ENCODE measurements around the gene DDX20.

Gene DDX20

DNA sequence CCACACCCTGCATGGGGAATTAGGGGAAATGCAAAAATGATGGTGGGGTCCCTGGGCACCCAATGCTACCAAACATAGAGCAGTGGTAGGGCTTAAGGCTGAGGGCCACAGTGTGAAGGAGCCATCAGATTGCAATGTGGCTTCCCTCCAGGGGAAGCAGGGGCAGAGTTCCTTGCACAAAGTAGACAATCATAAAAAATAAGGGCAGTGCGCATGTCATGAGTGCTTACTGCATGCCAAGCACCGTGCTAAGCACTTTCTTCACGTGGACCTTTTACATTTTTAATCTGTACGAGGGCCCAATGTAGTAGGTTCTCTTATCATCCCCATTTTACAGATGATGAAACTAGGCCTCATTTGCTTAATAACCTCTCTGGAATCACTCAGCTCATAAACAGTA lies 56.6 kb downstream of the DDX20 start:
- TF ChIP-seq, protein P1, sequence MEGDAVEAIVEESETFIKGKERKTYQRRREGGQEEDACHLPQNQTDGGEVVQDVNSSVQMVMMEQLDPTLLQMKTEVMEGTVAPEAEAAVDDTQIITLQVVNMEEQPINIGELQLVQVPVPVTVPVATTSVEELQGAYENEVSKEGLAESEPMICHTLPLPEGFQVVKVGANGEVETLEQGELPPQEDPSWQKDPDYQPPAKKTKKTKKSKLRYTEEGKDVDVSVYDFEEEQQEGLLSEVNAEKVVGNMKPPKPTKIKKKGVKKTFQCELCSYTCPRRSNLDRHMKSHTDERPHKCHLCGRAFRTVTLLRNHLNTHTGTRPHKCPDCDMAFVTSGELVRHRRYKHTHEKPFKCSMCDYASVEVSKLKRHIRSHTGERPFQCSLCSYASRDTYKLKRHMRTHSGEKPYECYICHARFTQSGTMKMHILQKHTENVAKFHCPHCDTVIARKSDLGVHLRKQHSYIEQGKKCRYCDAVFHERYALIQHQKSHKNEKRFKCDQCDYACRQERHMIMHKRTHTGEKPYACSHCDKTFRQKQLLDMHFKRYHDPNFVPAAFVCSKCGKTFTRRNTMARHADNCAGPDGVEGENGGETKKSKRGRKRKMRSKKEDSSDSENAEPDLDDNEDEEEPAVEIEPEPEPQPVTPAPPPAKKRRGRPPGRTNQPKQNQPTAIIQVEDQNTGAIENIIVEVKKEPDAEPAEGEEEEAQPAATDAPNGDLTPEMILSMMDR (conservative IDR thresholded peaks at IDR 0.05; ENCODE audit: low read depth, low read length), result no peak

DNA sequence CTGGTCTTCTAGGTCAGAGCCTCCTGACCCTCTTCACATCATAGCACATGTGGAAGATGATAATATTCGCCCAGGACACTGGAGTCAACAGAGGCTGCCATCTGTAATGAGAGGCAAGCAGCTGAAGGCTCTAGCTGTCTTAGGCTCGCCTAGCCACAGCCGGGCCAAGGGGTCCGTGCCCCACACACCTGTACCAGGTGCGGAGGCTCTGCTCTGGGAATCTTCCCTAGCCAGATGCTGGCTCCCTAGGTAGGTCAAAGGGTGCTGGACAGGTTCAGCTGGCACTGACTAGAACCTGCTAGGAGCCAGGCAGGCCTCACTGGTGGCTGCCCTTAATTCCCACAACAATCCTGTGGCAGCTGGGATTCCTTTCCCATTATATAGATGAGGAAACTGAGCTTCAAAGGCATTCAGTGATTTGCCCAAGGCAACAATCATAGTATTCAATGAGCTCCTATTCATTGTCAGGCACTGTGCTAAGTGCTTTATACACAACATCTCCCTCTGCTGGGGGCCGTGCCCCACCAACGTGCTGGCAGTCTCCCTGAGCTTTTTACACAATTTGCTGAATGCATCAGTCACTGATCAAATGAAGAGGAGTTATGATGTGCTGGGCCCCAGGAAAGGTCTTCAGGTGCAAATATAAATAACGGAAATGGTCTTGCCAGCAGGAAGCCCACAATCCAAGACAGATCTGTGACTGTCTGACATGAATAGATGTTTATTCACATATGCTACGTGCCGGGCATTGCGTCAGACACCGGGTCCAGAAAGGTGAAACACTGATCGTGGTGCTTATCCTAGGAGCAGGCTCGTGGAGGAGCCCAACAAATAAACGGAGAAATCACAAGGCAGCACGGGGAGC lies 58.0 kb downstream of the DDX20 start:
- no peak for DNase-seq (ENCODE audit: low read depth)
- no peak overlapping the region for H3K4me3 ChIP-seq (ENCODE audit: low read length)
- TF ChIP-seq, protein P1 (conservative IDR thresholded peaks at IDR 0.05; ENCODE audit: low read depth, low read length), result peak; percentile 14

More for the DNA sequence above, 56.6 kb downstream of the DDX20 start:
- no peak overlapping the region for H3K4me3 ChIP-seq (ENCODE audit: low read length)
- no peak for DNase-seq (ENCODE audit: low read depth)

DNA sequence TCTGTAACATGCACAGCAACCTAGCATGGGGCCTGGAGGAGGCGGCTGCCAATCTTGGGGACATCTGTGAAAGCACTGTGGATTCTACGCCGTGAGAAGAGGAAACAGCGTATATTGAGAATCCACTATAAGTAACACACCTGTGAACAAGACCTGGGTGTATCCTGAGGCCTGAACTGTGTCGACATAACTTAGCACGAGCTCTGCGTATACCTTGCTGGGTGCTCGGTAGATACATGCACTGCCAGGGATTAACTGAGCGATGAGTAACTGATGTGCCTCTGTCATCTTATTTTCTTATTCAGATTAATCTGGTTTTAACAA lies 58.6 kb downstream of the DDX20 start:
- TF ChIP-seq, protein P1 (conservative IDR thresholded peaks at IDR 0.05; ENCODE audit: low read depth, low read length), result no peak
- no peak overlapping the region for H3K4me3 ChIP-seq (ENCODE audit: low read length)
- no peak for DNase-seq (ENCODE audit: low read depth)

DNA sequence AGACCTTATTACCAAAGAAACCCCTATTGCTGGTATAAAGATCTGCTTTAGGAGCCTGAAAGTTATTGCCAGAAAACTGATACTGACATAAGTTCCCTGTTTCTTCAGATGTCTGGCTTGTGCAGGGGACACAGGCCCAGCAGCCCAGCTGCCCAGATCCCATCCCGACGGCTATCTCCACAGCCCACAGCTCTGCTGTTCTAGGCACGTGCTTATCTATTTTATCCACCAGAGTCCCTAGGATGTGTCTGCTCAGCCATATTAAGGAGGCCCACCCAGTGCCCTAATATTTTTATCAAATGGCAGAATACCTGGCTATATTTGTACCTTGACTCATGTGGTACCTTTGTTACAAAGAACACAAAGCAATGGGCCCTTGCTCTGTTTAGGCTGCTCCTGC lies 58.9 kb downstream of the DDX20 start:
- TF ChIP-seq, protein P1 (conservative IDR thresholded peaks at IDR 0.05; ENCODE audit: low read depth, low read length), result no peak
- no peak for DNase-seq (ENCODE audit: low read depth)
- H3K4me3 ChIP-seq (ENCODE audit: low read length), result no peak overlapping the region

Data from retinal pigment epithelial cell (primary cell).